Loucy (cell line): Measurements from ENCODE around the gene ZNRD2.

Source experiments
- CTCF ChIP-seq: fragments of 200-600 bp; sonication (generic); conservative IDR thresholded peaks from 2 replicates; pipeline ENCODE4 v1.5.1; 2014; ENCODE audit warnings: mild to moderate bottlenecking, antibody characterized with exemption, low read length
- EZH2phosphoT487 ChIP-seq: fragments of 200-600 bp; IDR thresholded peaks from 2 replicates; pipeline ENCODE4 v1.6.1; 2018; ENCODE audit warnings: antibody characterized with exemption, mild to moderate bottlenecking, moderate library complexity, borderline replicate concordance

DNA sequence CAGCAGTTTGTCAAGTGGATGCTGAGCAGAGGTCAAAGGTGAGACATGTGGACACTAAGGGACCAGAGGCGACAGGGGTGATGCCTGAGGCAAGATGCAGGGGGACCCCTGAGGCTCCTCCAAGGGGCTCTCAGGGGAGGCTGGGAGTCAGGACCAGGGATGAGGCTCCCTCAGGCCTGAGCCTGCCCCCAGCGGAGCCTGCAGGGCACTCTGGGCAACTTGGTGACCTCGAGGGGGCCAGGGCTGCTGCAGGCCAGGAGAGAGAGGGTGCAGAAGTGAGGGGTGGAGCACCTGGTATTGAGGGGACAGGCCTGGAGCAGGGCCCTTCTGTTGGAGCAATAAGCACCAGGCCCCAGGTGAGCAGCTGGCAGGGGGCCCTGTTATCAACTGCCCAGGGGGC, 11.7 kb downstream of the ZNRD2 start:
- no peak for TF ChIP-seq CTCF
- TF ChIP-seq EZH2phosphoT487: no peak
